Lower leg skin (tissue), 3 donors: Measurements from ENCODE around the gene PRR33.

Experiments
- CTCF ChIP-seq, 3 donors: fragments of 450-650 bp; IDR thresholded peaks; one replicate each; pipeline ENCODE4 v1.5.1; 2016; ENCODE audit warnings: antibody characterized with exemption in 3 of 3, mild to moderate bottlenecking in 3 of 3, moderate library complexity in 2 of 3
- POLR2A ChIP-seq, 2 donors: fragments of 450-650 bp; IDR thresholded peaks; one replicate each; pipeline ENCODE4 v1.6.1; 2016 to 2017; ENCODE audit warnings: antibody characterized with exemption in 2 of 2, mild to moderate bottlenecking in 1 of 2, moderate library complexity in 1 of 2

GRCh38 chr11:1875093-1875850 is 16.4 kb downstream of the PRR33 start:
- no peak for TF ChIP-seq POLR2A (IDR thresholded peaks at IDR 0.05)
- TF ChIP-seq CTCF (IDR thresholded peaks at IDR 0.05), result no peak
